Right renal cortex interstitium (tissue), 3 donors: ENCODE results near the gene IRF2. TPM values are rescaled to one million over a fixed set of nuclear protein-coding genes. Genes with fewer than 3 reads are reported as not detected.
"Not testable (repeated sequence)": the region's sequence is repeated elsewhere in the genome, so short reads cannot be mapped to it uniquely, and the experiment has no call there.

ENCODE experiments used
- DNase-seq, 3 donors: peaks; one replicate each; pipeline ENCODE4 v3.0.0-alpha.2; 2013; ENCODE audit warnings: low read depth in 3 of 3, low spot score in 2 of 3
- polyA plus RNA-seq, 3 donors: library from polyadenylated mRNA; unstranded; fragments of 120-200 nt; gene quantifications; one replicate each; pipeline ENCODE4 v1.2.1, GENCODE V29; 2013; ENCODE audit not compliant: insufficient read length in 3 of 3

The IRF2 gene
- polyA plus RNA-seq, 3 donors, result 35.6 to 42.4 (median 37.9) TPM

DNA sequence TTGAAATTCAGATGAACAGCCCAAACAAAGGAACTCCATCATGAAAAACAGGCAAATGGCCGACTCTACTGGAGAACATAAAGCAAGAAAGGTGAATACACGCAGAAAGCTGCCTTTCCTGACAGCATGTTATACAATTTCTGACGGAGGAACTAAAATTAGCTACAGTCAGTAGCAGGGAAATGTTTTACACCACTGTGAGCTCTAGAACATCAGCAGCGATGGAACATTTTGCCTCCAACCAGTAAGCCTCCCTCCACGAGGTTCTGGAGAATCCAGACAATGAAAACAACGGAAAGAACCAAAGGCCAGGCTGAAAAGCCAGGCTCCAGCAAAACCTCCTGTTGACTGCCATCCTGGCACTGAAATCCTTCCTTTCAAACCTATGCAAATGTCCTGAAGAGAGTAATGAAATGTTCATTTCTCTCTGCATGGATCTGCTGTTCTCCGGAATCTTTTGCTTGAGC is 78.9 kb downstream of the IRF2 start:
- no peak for DNase-seq

DNA sequence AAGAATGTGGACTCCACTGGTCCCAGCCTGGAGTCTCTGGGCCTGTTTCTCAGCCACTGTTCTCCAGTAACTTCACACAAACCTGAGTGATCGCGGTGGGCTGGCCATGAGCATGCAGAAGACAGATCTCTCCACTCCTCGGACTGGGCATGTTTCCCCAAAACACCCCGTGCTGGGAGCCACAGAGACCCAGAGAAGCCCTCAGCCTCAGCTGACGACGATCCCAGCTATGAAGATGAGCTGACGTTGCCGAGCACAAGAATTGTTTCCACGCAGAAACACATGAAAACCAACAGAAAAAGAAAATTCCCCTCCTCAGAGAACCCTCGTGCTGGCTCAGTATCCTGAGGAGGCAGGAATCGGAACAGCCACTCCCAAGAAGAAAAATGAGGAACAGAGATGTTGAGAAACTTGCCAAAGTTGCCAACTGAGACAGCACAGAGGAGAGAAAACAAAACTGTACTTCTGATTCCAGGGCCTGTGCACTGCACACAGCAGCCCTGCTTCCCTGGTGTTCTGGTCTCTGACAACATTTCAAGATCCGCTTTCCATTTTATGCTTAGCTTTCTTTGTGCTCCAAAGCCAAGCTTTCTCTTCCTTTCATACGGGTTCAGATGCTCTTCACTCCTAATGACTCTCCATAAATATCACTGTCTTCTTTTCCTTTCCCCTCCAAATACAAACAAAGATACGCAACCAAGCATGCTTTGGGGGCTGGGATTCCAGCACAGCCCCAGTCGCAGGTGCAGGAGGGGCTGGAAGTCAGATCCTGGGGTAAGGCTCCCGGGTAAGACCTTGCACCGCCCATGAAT is 81.4 kb downstream of the IRF2 start:
- DNase-seq, result no peak

DNA sequence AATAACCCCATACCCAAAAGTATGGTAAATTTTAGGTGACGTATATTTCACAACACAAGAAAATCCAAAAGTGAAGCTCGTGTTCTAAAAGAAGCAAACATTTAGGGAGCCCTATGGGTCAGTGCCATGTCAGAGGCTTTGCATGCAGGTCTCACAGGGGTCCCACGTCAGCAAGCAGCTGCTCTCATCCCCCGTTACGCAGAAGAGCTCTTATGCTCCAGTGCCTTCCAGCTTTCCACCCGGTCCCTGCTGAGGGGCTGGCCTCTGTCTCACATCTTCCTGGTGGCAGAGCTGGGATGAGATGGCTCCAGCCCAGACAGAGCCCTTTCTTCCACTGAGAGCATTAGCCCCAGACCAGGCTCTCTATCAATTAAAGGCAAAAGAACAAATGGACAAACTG is 82.0 kb downstream of the IRF2 start:
- no peak for DNase-seq

GRCh38 chr4:184389978-184390900 is 84.1 kb downstream of the IRF2 start:
- no peak for DNase-seq

- no peak for DNase-seq
Observed at GRCh38 chr4:184388106-184388505, 86.2 kb downstream of the IRF2 start.

GRCh38 chr4:184387351-184387750 is 87.0 kb downstream of the IRF2 start:
- no peak for DNase-seq

GRCh38 chr4:184386271-184386781 is 88.0 kb downstream of the IRF2 start:
- no peak for DNase-seq

GRCh38 chr4:184385705-184386141 is 88.6 kb downstream of the IRF2 start:
- DNase-seq, result no peak

DNA sequence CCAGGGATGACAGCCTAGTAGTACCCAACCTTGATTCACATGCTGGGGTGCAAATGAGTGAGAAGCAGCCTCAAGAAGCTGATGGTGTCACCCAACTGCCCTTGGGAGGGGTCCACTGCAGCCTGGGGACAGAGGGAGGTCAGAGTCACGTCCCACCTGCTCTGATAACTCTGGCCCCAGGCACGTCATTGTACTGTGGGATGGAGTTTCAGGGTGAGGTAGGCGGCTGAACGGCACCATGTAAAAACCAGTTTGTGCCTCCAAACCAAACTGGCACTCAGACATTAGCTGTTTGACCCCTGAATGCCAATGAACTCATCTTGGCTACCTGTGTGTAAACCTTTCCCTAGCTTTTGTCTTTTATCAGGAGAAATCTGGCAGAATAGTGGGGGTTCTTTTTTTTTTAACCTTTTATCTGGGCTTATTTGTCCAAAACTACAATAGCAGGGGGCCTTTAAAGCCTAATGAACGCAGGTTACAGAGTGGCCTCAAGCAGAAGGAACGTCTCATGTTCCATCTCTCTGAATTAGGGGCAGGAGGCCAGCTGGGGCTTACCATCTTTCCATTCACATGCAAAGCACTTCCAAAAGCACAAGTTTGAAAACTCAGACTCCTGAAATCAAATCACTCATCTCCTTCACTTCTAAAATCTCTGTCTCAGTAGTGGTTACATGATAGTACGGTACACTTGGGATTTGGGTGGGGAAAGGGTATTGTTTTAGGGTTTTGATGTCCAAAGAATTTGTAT is 89.4 kb downstream of the IRF2 start:
- no peak for DNase-seq

DNA sequence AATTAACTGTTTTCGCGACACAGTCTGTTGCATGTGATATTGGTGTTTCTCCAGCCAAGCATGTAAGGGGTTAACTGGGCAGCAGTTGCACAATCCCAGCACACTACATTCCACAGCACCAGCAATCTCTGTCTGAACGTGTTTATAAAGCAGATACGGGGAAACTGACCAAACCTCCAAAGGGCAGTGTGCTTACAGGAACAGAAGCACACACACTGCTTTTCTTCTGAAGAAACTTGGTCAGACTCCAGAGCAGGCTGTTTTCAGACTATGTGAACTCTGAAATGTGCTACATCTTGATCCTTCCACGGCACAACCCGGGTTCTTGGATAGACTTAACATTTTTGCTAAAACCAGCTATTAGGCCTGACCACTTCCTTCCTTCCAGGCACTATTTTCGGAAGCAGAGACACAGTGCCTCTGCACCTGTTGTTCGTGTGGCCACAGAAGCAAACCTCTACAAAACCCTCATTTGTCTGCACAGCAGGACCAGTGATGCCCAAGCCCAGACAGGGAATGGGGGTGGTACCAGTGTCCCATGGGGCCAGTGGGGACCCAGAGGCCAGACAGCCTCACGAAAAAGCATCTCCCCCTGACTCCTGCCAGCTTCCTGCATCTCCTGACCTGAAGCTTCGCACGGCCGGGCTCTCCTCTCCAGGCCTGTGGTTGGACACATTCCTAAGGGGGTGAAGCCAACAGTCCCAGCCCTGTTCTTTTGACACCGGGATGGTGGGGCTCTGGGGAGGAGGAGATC is 90.1 kb downstream of the IRF2 start:
- DNase-seq, result no peak

GRCh38 chr4:184383497-184384055 is 90.8 kb downstream of the IRF2 start:
- no peak for DNase-seq

- DNase-seq, result no peak
Observed at GRCh38 chr4:184382189-184382846, 92.0 kb downstream of the IRF2 start.

- DNase-seq, result no peak
Observed at GRCh38 chr4:184380707-184381106, 93.6 kb downstream of the IRF2 start.

DNA sequence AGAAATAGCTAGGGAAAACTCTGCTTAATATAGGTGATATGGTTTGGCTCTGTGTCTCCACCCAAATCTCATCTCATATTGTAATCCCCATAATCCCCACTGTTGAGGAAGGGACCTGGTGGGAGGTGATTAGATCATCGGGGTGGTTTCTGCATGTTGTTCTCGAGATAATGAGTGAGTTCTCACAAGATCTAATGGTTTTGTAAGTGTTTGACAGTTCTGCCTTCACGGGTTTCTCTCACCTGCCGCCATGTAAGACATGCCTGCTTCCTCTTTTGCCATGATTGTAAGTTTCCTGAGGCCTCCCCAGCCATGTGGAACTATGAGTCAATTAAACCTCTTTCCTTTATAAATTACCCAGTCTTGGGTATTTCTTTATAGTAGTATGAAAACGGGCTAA is 94.1 kb downstream of the IRF2 start:
- not testable (repeated sequence) for DNase-seq

- no peak for DNase-seq
Observed at GRCh38 chr4:184376923-184377322, 97.4 kb downstream of the IRF2 start.

DNA sequence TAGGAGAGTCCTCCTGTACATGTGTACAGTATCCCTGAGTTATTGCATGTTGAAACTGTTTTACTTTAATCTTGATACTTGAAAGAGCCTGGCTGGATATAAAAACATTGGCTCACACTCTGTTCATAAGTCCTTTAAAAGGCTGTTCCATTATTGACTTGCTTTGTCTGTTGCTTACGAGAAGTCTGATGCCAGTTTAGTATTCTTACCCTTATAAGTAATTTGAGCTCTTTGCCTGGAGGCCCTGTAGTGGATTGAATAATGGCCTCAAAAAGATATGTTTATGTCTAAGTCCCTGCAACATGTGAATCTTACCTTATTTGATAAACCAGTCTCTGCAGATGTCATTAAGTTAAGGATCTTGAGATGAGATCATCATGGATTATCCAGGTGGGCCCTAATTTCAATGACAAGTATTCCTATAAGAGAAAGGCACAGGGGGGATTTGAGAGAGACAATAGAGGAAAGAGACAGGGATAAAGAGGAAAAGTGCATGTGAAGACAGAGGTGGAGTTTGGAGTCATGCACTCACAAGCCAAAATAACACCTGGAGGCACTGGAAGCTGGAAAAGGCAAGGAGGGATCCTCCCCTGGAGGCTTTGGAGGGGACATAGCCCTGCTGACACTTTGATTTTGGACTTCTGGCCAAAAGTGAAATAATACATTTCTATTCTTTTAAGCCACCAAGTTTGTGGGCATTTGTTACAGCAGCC is 98.1 kb downstream of the IRF2 start:
- no peak for DNase-seq

DNA sequence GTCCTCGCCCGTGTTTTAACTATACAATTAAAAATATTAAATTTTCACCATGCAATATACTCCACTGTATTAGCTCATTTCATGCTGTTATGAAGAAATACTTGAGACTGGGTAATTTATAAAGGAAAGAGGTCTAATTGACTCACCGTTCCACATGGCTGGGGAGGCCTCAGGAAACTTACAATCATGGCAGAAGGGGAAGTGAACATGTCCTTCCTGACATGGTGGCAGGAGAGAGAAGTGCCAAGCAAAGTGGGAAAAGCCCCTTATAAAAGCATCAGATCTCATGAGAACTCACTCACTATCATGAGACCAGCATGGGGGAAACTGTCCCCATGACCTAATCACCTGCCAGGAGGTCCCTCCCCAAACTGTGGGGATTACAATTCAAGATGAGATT is 98.7 kb downstream of the IRF2 start:
- not testable (repeated sequence) for DNase-seq

GRCh38 chr4:184375027-184375426 is 99.3 kb downstream of the IRF2 start:
- no peak for DNase-seq
